Peyer's patch (tissue), 4 donors: ENCODE results near the gene TMPRSS3. TPM values are rescaled to one million over a fixed set of nuclear protein-coding genes. Genes with fewer than 3 reads are reported as not detected.

Experiments
- DNase-seq, 3 donors: peaks; one replicate each; pipeline ENCODE4 v3.0.0-alpha.2; 2017 to 2019
- H3K27ac ChIP-seq, 4 donors: fragments of 200-600 bp; sonication (generic); one replicate each; pipeline ENCODE4 v1.5.1; 2016 to 2019
- H3K27me3 ChIP-seq, 2 donors: fragments of 200-600 bp; sonication (generic); one replicate each; pipeline ENCODE4 v1.5.1; 2019
- H3K36me3 ChIP-seq, 3 donors: fragments of 200-600 bp; sonication (generic); one replicate each; pipeline ENCODE4 v1.5.1; 2016 to 2019
- H3K4me1 ChIP-seq, 4 donors: fragments of 200-600 bp; sonication (generic); one replicate each; pipeline ENCODE4 v1.5.1; 2016 to 2019
- H3K4me3 ChIP-seq, 4 donors: fragments of 200-600 bp; sonication (generic); 1 replicate in 3 of 4; 2 replicates in 1 of 4; pipeline ENCODE4 v1.5.1; 2016 to 2019; ENCODE audit warnings: mild to moderate bottlenecking in 1 of 4
- H3K9me3 ChIP-seq, 4 donors: fragments of 200-600 bp; sonication (generic); one replicate each; pipeline ENCODE4 v1.5.1; 2016 to 2019; ENCODE audit warnings: mild to moderate bottlenecking in 1 of 4
- POLR2A ChIP-seq, 2 donors: fragments of 450-650 bp; IDR thresholded peaks; one replicate each; pipeline ENCODE4 v1.5.1; 2017; ENCODE audit warnings: antibody characterized with exemption in 2 of 2, mild to moderate bottlenecking in 2 of 2, moderate library complexity in 2 of 2
- small RNA-seq, 2 donors: library from RNA; depleted of rRNA; stranded (forward); fragments of <200 nt; gene quantifications; one replicate each; pipeline ENCODE3, GENCODE V24; 2016
- total RNA-seq, 4 donors: library from RNA; depleted of rRNA; stranded (reverse); fragments of >200 nt; gene quantifications; one replicate each; pipeline ENCODE4 v1.1.0, GENCODE V29; 2016
- TF ChIP-seq, protein P1 (sequence below), 6 experiments: fragments of 450-650 bp in 4 of 6; fragments of 200-600 bp in 2 of 6; sonication (generic) in 1 of 6; IDR thresholded peaks; one replicate each; pipeline ENCODE4 v1.5.1; 2017 to 2019; ENCODE audit warnings: antibody characterized with exemption in 6 of 6, mild to moderate bottlenecking in 3 of 6, moderate library complexity in 1 of 6

The TMPRSS3 gene
- total RNA-seq, 4 donors from 2014 or later, result 0.54 to 2.5 TPM; not detected in 2

GRCh38 chr21:42332557-42333317 lies 63.1 kb downstream of the TMPRSS3 start:
- Histone ChIP-seq H3K4me3 (no peak overlapping the region), H3K27ac (peak overlapping the region in 2 of 4 donors; percentile 64 to 82), H3K36me3 (no peaks in the 10 kb centered on the region), H3K27me3 (no peaks in the 10 kb centered on the region), H3K9me3 (peaks cover 0 to 5% (median 0%) of the 10 kb centered on the region in 4 donors), H3K4me1 (peaks cover 0 to 19% (median 2%) of the 10 kb centered on the region in 4 donors)
- DNase-seq, result peak in 2 of 3 donors; percentile 74 to 75
- TF ChIP-seq, protein P1, sequence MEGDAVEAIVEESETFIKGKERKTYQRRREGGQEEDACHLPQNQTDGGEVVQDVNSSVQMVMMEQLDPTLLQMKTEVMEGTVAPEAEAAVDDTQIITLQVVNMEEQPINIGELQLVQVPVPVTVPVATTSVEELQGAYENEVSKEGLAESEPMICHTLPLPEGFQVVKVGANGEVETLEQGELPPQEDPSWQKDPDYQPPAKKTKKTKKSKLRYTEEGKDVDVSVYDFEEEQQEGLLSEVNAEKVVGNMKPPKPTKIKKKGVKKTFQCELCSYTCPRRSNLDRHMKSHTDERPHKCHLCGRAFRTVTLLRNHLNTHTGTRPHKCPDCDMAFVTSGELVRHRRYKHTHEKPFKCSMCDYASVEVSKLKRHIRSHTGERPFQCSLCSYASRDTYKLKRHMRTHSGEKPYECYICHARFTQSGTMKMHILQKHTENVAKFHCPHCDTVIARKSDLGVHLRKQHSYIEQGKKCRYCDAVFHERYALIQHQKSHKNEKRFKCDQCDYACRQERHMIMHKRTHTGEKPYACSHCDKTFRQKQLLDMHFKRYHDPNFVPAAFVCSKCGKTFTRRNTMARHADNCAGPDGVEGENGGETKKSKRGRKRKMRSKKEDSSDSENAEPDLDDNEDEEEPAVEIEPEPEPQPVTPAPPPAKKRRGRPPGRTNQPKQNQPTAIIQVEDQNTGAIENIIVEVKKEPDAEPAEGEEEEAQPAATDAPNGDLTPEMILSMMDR (IDR thresholded peaks at IDR 0.05), result peak in 1 of 6 experiments; percentile 9
- TF ChIP-seq POLR2A (IDR thresholded peaks at IDR 0.05), result no peak

GRCh38 chr21:42331660-42332059 lies 64.2 kb downstream of the TMPRSS3 start:
- H3K36me3 ChIP-seq, result no peaks in the 10 kb centered on the region
- DNase-seq, result no peak
- H3K9me3 ChIP-seq, result peaks cover 0 to 5% (median 0%) of the 10 kb centered on the region in 4 donors
- no peaks in the 10 kb centered on the region for H3K27me3 ChIP-seq
- no peak for TF ChIP-seq POLR2A (IDR thresholded peaks at IDR 0.05)
- TF ChIP-seq, protein P1 (IDR thresholded peaks at IDR 0.05), result no peak
- H3K4me3 ChIP-seq, result no peak overlapping the region
- H3K27ac ChIP-seq, result peak overlapping the region in 3 of 4 donors; percentile 9 to 82 (median 64)
- peaks cover 0 to 13% (median 2%) of the 10 kb centered on the region in 4 donors for H3K4me1 ChIP-seq

- Histone ChIP-seq H3K36me3 (no peaks in the 10 kb centered on the region), H3K27me3 (no peaks in the 10 kb centered on the region), H3K9me3 (peaks cover 0 to 5% (median 0%) of the 10 kb centered on the region in 4 donors), H3K27ac (peak overlapping the region in 2 of 4 donors; percentile 64 to 82), H3K4me3 (no peak overlapping the region), H3K4me1 (peaks cover 0 to 13% (median 0%) of the 10 kb centered on the region in 4 donors)
- DNase-seq, result no peak
- TF ChIP-seq, protein P1 (IDR thresholded peaks at IDR 0.05), result peak in 2 of 6 experiments; percentile 12 to 17
- no peak for TF ChIP-seq POLR2A (IDR thresholded peaks at IDR 0.05)
Measured at GRCh38 chr21:42330380-42331371, 65.2 kb downstream of the TMPRSS3 start.

DNA sequence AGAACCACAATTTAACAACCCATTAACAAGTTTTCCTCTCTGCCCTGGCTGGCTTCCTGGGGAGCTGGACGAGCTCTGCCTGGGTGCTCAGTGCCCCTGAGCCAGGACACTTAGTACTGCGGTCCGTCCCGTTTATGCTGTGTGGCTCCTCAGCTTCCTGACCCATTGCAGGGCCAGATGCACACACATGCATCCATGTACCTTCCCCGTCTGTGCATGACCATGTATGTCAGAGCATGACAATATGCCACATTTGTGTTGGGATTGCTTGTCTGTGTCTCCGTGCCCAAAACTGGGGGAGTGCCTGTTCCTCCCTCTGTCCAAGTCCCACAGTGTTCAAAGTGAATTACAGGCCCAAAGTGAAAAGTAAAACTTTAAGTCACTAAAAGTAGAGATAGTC lies 71.0 kb downstream of the TMPRSS3 start:
- H3K9me3 ChIP-seq, result no peaks in the 10 kb centered on the region
- H3K4me1 ChIP-seq, result peaks cover 0 to under 1% (median 0%) of the 10 kb centered on the region in 4 donors
- no peak overlapping the region for H3K4me3 ChIP-seq
- no peak overlapping the region for H3K27ac ChIP-seq
- no peaks in the 10 kb centered on the region for H3K27me3 ChIP-seq
- no peak for TF ChIP-seq POLR2A (IDR thresholded peaks at IDR 0.05)
- TF ChIP-seq, protein P1 (IDR thresholded peaks at IDR 0.05), result no peak
- no peaks in the 10 kb centered on the region for H3K36me3 ChIP-seq
- no peak for DNase-seq

Small RNA genes lying within 50 kb of the gene (small RNA-seq; reads per million reads assigned to genes)
- gene RNU6-1149P, result 0 reads per million in 2 donors

Other genes starting within 250 kb of the TMPRSS3 start
- 10 to 100 TPM; 33.0 to 68.5 (median 40.8) TPM for gene ABCG1, start 176.9 kb downstream of the TMPRSS3 start, total RNA-seq
- gene TFF3, start 80.6 kb downstream of the TMPRSS3 start, total RNA-seq, result 1,000 to 10,000 TPM in 1 of 4 donors, 100 to 1,000 TPM in 3; 178 to 1,063 (median 636) TPM
- gene TFF2, start 45.1 kb downstream of the TMPRSS3 start, total RNA-seq, result 1 to 10 TPM in 1 of 4 donors, not detected in 3; 6.7 TPM
- gene TFF1, start 29.5 kb downstream of the TMPRSS3 start, total RNA-seq, result 100 to 1,000 TPM in 2 of 4 donors, 10 to 100 TPM in 1, not detected in 1; 32.4 to 136 (median 103) TPM
- 10 to 100 TPM in 1 of 4 donors, 1 to 10 TPM in 3; 3.9 to 14.0 (median 5.3) TPM for gene UBASH3A, start 7.8 kb upstream of the TMPRSS3 start, total RNA-seq
- 10 to 100 TPM in 1 of 4 donors, 1 to 10 TPM in 3; 2.5 to 11.0 (median 6.7) TPM for gene RSPH1, start 100.2 kb upstream of the TMPRSS3 start, total RNA-seq
- gene SLC37A1, start 117.8 kb upstream of the TMPRSS3 start, total RNA-seq, result 100 to 1,000 TPM in 3 of 4 donors, 10 to 100 TPM in 1; 66.0 to 249 (median 195) TPM